WTC11 (cell line): ENCODE data around the gene ST6GAL1.

Experiments used
- CTCF ChIP-seq: fragments of 200-600 bp; IDR thresholded peaks from 2 replicates; pipeline ENCODE4 v1.8.0; 2022; ENCODE audit warnings: antibody characterized with exemption
- ZNF425 ChIP-seq: fragments of 250-450 bp; sonication (Bioruptor Pico); conservative IDR thresholded peaks from 2 replicates; pipeline ENCODE4 v1.9.0; 2021; ENCODE audit warnings: mild to moderate bottlenecking

- TF ChIP-seq ZNF425 (CRISPR knock-in tag) (no peak), CTCF (no peak)
Observed at GRCh38 chr3:186963636-186964035, 33.3 kb downstream of the ST6GAL1 start.
